Liver (tissue), 9 donors: ENCODE measurements around the gene THOC2. TPM values are rescaled to one million over a fixed set of nuclear protein-coding genes. Genes with fewer than 3 reads are reported as not detected.

Experiments used
- DNase-seq: peaks from one replicate; pipeline ENCODE4 v3.0.0-alpha.2; 2017; ENCODE audit warnings: low spot score
- H3K27ac ChIP-seq, 2 donors: one replicate each; pipeline ENCODE4 v1.7.0; 2013; ENCODE audit warnings: inconsistent platforms in 2 of 2, low read length in 2 of 2, control low read depth in 1 of 2, low read depth in 1 of 2, mild to moderate bottlenecking in 1 of 2
- H3K27me3 ChIP-seq, 4 donors: one replicate each; pipeline versions ENCODE4 v1.6.1 to v1.7.0; 2013; ENCODE audit warnings: low read length in 3 of 4, inconsistent platforms in 1 of 4, mild to moderate bottlenecking in 1 of 4, moderate library complexity in 1 of 4; ENCODE audit not compliant: control insufficient read depth in 4 of 4, insufficient read depth in 4 of 4
- H3K36me3 ChIP-seq, 4 donors: one replicate each; pipeline versions ENCODE4 v1.6.1 to v1.7.0; 2013; ENCODE audit warnings: low read length in 3 of 4, mild to moderate bottlenecking in 3 of 4, low read depth in 1 of 4, moderate library complexity in 1 of 4; ENCODE audit not compliant: control insufficient read depth in 4 of 4, insufficient read depth in 3 of 4
- H3K4me1 ChIP-seq, 4 donors: one replicate each; pipeline versions ENCODE4 v1.6.1 to v1.7.0; 2013; ENCODE audit warnings: low read length in 3 of 4, mild to moderate bottlenecking in 3 of 4, moderate library complexity in 1 of 4; ENCODE audit not compliant: control insufficient read depth in 4 of 4, insufficient read depth in 4 of 4
- H3K4me3 ChIP-seq, 3 donors: one replicate each; pipeline versions ENCODE4 v1.6.1 to v1.7.0; 2013; ENCODE audit warnings: low read length in 3 of 3, control low read depth in 1 of 3, low read depth in 1 of 3, mild to moderate bottlenecking in 1 of 3
- H3K9ac ChIP-seq, 2 donors: one replicate each; pipeline ENCODE4 v1.7.0; 2013; ENCODE audit warnings: low read length in 2 of 2, mild to moderate bottlenecking in 2 of 2, moderate library complexity in 2 of 2, control low read depth in 1 of 2, low read depth in 1 of 2
- H3K9me3 ChIP-seq, 4 donors: one replicate each; pipeline versions ENCODE4 v1.6.1 to v1.7.0; 2013; ENCODE audit warnings: low read length in 3 of 4; ENCODE audit not compliant: control insufficient read depth in 4 of 4
- EGR1 ChIP-seq, 2 donors: IDR thresholded peaks; 2 replicates each; pipeline ENCODE4 v1.6.1; 2016 to 2018; ENCODE audit warnings: antibody characterized with exemption in 2 of 2, low read depth in 2 of 2
- FOXA1 ChIP-seq: IDR thresholded peaks from 2 replicates; pipeline ENCODE4 v1.6.1; 2016; ENCODE audit warnings: antibody characterized with exemption
- FOXA2 ChIP-seq: IDR thresholded peaks from 2 replicates; pipeline ENCODE4 v1.6.1; 2016; ENCODE audit warnings: antibody characterized with exemption
- GABPA ChIP-seq, 2 donors: IDR thresholded peaks in 1 of 2; conservative IDR thresholded peaks in 1 of 2; 2 replicates each; pipeline ENCODE4 v1.6.1; 2016; ENCODE audit warnings: antibody characterized with exemption in 2 of 2, mild to moderate bottlenecking in 1 of 2, moderate library complexity in 1 of 2
- HNF4A ChIP-seq, 2 donors: conservative IDR thresholded peaks; 2 replicates each; pipeline ENCODE4 v1.6.1; 2016; ENCODE audit warnings: antibody characterized with exemption in 2 of 2, mild to moderate bottlenecking in 2 of 2
- HNF4G ChIP-seq: IDR thresholded peaks from 2 replicates; pipeline ENCODE4 v1.6.1; 2016; ENCODE audit warnings: antibody characterized with exemption
- JUND ChIP-seq, 2 donors: IDR thresholded peaks; 2 replicates each; pipeline ENCODE4 v1.6.1; 2016; ENCODE audit warnings: antibody characterized with exemption in 2 of 2
- NR2F2 ChIP-seq: IDR thresholded peaks from 2 replicates; pipeline ENCODE4 v1.6.1; 2016; ENCODE audit warnings: antibody characterized with exemption
- RAD21 ChIP-seq, 2 donors: IDR thresholded peaks; 2 replicates each; pipeline ENCODE4 v1.6.1; 2016; ENCODE audit warnings: antibody characterized with exemption in 2 of 2, mild to moderate bottlenecking in 2 of 2
- RXRA ChIP-seq, 2 donors: IDR thresholded peaks; 2 replicates each; pipeline ENCODE4 v1.6.1; 2017 to 2018; ENCODE audit warnings: antibody characterized with exemption in 2 of 2, mild to moderate bottlenecking in 1 of 2
- SP1 ChIP-seq: IDR thresholded peaks from 2 replicates; pipeline ENCODE4 v1.6.1; 2018; ENCODE audit warnings: antibody characterized with exemption, mild to moderate bottlenecking
- TAF1 ChIP-seq: conservative IDR thresholded peaks from 2 replicates; pipeline ENCODE4 v1.6.1; 2016; ENCODE audit warnings: antibody characterized with exemption, mild to moderate bottlenecking
- YY1 ChIP-seq: IDR thresholded peaks from 2 replicates; pipeline ENCODE4 v1.6.1; 2016; ENCODE audit warnings: antibody characterized with exemption, mild to moderate bottlenecking
- WGBS: extraction: QIAGEN DNeasy Blood & Tissue Kit; methylation state at CpG from one replicate; pipeline ENCODE4 v1.1.7; 2013; 5-methylcytosine and 5-hydroxymethylcytosine counted together
- polyA plus RNA-seq, 2 donors: library from polyadenylated mRNA; stranded (reverse) in 1 of 2; unstranded in 1 of 2; fragments of 200-250 nt in 1 of 2; fragments of >200 nt in 1 of 2; fragmentation: Nextera tagmentation in 1 of 2; extraction: Ambion mirVana in 1 of 2; gene quantifications; one replicate each; pipeline versions ENCODE4 v1.2.1 to v1.2.3, GENCODE V29; 2013 to 2015
- total RNA-seq, 2 donors: library from RNA; depleted of rRNA; stranded (reverse); fragments of >200 nt; gene quantifications; one replicate each; pipeline ENCODE4 v1.2.3, GENCODE V29; 2014
- TF ChIP-seq, protein P1 (sequence below): IDR thresholded peaks from 2 replicates; pipeline ENCODE4 v1.6.1; 2016; ENCODE audit warnings: antibody characterized with exemption
- TF ChIP-seq, protein P2 (sequence below): IDR thresholded peaks from 2 replicates; pipeline ENCODE4 v1.6.1; 2016; ENCODE audit warnings: antibody characterized with exemption, mild to moderate bottlenecking
- TF ChIP-seq, protein P3 (sequence below): fragments of 150-350 bp; IDR thresholded peaks from 2 replicates; pipeline ENCODE4 v1.5.1; 2017; ENCODE audit warnings: improper control_type of control experiment, low read depth, low read length; ENCODE audit not compliant: missing input control
- TF ChIP-seq, protein P4 (sequence below): IDR thresholded peaks from 2 replicates; pipeline ENCODE4 v1.6.1; 2016; ENCODE audit warnings: antibody characterized with exemption
- TF ChIP-seq, protein P5 (sequence below): IDR thresholded peaks from 2 replicates; pipeline ENCODE4 v1.6.1; 2016; ENCODE audit warnings: antibody characterized with exemption
- donor health status: healthy.
- donor health status: healthy.
- donor health status: healthy.
- donor health status: healthy.
- donor health status: healthy.

The THOC2 gene
- total and polyA plus RNA-seq, 4 donors = 10.6 to 55.9 (median 40.7) TPM

DNA sequence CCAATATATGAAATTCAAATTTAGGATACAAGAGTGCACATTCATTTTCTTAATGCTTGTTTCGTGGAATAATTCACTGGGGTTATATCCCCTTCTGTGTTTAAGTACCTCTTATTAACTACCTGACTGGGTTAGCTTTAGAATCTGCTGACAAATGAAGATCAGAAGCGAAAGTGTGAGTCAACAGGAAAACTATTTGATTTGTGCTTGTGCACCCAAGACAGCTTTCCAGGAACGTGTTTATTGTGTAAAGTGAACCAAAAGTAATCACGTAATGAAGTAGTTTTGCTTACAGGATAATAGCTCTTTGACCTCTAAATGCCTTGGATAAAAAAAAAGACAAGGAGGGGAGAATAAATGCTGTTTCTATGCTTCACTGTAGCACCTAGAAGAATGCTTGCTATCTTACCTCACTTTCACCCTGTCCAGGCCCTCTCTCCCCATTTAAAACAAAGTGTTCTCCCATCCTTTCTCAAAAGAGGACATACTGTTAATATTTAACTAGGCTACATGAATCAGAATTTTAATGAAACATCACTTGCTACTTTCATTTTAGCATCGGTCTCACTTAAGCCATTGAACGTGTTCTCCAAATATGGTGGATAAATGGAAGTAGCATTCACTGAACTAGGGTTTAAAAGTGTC, 141.9 kb downstream of the THOC2 start:
- Histone ChIP-seq H3K36me3 (no peaks in the 10 kb centered on the region), H3K4me3 (peak overlapping the region in 1 of 3 donors; percentile 31), H3K4me1 (peaks cover 0 to 11% (median 1%) of the 10 kb centered on the region in 4 donors), H3K27me3 (no peaks in the 10 kb centered on the region), H3K9ac (no peak overlapping the region), H3K27ac (peak overlapping the region; percentile 20 to 34), H3K9me3 (no peaks in the 10 kb centered on the region)
- no peak for DNase-seq
- 22% methylated on average over 6 of the region's 6 CpGs for WGBS
- TF ChIP-seq, protein P1, sequence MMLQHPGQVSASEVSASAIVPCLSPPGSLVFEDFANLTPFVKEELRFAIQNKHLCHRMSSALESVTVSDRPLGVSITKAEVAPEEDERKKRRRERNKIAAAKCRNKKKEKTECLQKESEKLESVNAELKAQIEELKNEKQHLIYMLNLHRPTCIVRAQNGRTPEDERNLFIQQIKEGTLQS = no peak
- no peak for TF ChIP-seq RXRA (IDR thresholded peaks at IDR 0.05)
- TF ChIP-seq GABPA (IDR thresholded peaks at IDR 0.05 in 1 of 2, conservative IDR thresholded peaks at IDR 0.05 in 1 of 2) = no peak
- TF ChIP-seq FOXA1 = no peak
- TF ChIP-seq EGR1 (IDR thresholded peaks at IDR 0.05; ENCODE audit: low read depth in 2 of 2) = no peak
- no peak for TF ChIP-seq FOXA2
- peak; percentile 24 for TF ChIP-seq YY1
- no peak for TF ChIP-seq NR2F2

DNA sequence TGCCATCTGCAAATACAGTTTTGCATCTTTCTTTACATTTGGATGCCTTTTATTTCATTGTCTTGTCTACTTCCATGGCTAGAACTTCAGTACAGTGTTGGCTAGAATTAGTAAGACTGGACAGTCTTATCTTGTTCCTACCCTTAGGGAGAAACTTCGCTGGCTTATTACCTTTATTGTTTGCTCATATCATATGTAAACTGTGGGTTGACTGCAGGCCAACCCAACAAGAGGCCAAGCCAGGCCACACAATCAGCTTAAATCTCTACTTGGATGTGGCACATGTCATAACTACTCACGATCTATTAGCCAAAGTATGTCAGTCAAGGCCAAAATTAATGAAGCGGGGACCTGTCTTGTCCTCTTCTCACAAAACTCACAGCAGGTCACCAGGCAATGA, 144.1 kb downstream of the THOC2 start:
- TF ChIP-seq JUND (IDR thresholded peaks at IDR 0.05) (no peak), FOXA1 (no peak), TAF1 (no peak), HNF4A (conservative IDR thresholded peaks at IDR 0.05) (no peak), SP1 (no peak), NR2F2 (no peak), GABPA (IDR thresholded peaks at IDR 0.05 in 1 of 2, conservative IDR thresholded peaks at IDR 0.05 in 1 of 2) (no peak), RXRA (IDR thresholded peaks at IDR 0.05) (no peak), RAD21 (IDR thresholded peaks at IDR 0.05) (no peak), EGR1 (IDR thresholded peaks at IDR 0.05; ENCODE audit: low read depth in 2 of 2) (no peak), YY1 (no peak), HNF4G (no peak), FOXA2 (no peak)
- TF ChIP-seq, protein P1 = no peak
- TF ChIP-seq, protein P2, sequence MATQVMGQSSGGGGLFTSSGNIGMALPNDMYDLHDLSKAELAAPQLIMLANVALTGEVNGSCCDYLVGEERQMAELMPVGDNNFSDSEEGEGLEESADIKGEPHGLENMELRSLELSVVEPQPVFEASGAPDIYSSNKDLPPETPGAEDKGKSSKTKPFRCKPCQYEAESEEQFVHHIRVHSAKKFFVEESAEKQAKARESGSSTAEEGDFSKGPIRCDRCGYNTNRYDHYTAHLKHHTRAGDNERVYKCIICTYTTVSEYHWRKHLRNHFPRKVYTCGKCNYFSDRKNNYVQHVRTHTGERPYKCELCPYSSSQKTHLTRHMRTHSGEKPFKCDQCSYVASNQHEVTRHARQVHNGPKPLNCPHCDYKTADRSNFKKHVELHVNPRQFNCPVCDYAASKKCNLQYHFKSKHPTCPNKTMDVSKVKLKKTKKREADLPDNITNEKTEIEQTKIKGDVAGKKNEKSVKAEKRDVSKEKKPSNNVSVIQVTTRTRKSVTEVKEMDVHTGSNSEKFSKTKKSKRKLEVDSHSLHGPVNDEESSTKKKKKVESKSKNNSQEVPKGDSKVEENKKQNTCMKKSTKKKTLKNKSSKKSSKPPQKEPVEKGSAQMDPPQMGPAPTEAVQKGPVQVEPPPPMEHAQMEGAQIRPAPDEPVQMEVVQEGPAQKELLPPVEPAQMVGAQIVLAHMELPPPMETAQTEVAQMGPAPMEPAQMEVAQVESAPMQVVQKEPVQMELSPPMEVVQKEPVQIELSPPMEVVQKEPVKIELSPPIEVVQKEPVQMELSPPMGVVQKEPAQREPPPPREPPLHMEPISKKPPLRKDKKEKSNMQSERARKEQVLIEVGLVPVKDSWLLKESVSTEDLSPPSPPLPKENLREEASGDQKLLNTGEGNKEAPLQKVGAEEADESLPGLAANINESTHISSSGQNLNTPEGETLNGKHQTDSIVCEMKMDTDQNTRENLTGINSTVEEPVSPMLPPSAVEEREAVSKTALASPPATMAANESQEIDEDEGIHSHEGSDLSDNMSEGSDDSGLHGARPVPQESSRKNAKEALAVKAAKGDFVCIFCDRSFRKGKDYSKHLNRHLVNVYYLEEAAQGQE = no peak
- TF ChIP-seq, protein P3, sequence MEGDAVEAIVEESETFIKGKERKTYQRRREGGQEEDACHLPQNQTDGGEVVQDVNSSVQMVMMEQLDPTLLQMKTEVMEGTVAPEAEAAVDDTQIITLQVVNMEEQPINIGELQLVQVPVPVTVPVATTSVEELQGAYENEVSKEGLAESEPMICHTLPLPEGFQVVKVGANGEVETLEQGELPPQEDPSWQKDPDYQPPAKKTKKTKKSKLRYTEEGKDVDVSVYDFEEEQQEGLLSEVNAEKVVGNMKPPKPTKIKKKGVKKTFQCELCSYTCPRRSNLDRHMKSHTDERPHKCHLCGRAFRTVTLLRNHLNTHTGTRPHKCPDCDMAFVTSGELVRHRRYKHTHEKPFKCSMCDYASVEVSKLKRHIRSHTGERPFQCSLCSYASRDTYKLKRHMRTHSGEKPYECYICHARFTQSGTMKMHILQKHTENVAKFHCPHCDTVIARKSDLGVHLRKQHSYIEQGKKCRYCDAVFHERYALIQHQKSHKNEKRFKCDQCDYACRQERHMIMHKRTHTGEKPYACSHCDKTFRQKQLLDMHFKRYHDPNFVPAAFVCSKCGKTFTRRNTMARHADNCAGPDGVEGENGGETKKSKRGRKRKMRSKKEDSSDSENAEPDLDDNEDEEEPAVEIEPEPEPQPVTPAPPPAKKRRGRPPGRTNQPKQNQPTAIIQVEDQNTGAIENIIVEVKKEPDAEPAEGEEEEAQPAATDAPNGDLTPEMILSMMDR = no peak
- TF ChIP-seq, protein P4, sequence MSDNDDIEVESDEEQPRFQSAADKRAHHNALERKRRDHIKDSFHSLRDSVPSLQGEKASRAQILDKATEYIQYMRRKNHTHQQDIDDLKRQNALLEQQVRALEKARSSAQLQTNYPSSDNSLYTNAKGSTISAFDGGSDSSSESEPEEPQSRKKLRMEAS = no peak
- TF ChIP-seq, protein P5, sequence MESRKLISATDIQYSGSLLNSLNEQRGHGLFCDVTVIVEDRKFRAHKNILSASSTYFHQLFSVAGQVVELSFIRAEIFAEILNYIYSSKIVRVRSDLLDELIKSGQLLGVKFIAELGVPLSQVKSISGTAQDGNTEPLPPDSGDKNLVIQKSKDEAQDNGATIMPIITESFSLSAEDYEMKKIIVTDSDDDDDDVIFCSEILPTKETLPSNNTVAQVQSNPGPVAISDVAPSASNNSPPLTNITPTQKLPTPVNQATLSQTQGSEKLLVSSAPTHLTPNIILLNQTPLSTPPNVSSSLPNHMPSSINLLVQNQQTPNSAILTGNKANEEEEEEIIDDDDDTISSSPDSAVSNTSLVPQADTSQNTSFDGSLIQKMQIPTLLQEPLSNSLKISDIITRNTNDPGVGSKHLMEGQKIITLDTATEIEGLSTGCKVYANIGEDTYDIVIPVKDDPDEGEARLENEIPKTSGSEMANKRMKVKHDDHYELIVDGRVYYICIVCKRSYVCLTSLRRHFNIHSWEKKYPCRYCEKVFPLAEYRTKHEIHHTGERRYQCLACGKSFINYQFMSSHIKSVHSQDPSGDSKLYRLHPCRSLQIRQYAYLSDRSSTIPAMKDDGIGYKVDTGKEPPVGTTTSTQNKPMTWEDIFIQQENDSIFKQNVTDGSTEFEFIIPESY = no peak
- Histone ChIP-seq H3K36me3 (no peaks in the 10 kb centered on the region), H3K9me3 (no peaks in the 10 kb centered on the region), H3K9ac (no peak overlapping the region), H3K27ac (no peak overlapping the region), H3K4me3 (no peak overlapping the region), H3K4me1 (peaks cover 0 to 11% (median 1%) of the 10 kb centered on the region in 4 donors), H3K27me3 (no peaks in the 10 kb centered on the region)
- 81% methylated on average over 3 of the region's 3 CpGs for WGBS
- DNase-seq = no peak
